Measurements from ENCODE around the gene SAMD9L. TPM values are rescaled to one million over a fixed set of nuclear protein-coding genes. Genes with fewer than 3 reads are reported as not detected.

Gene SAMD9L
- total RNA-seq, 1 experiment from 2014 or later: 0.49 TPM

DNA sequence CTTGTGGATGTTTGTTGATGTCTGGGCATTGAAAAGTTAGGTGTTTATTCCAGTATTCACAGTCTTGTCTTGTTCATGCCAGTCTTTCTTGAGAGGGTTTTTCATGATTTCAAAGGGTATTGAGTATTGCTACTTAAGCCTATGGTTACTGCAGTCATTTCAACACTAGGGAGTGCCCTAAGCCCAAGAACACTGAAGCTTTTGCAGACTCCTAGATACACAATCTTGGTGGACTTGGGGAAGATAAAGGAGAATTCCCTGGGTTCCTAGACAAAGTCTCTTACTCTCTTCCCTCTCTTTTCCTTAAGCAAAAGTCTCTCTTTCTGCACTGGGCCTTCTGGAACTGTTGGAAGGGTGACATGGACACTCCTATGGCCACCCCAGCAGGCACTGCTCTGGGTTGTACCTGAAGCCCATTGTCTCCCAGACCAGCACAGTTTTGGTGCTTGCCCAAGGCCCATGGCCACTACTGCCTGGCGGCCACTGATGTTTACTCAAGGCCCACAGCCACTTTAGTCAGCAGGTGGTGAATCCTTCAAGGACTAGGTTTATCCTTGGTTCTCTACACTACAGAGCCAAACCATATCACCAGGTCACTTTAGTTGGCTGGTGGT, 55.3 kb downstream of the SAMD9L start:
- no peaks in the 10 kb centered on the region for H3K4me1 ChIP-seq (ENCODE audit: insufficient read depth, low read length, poor library complexity, severe bottlenecking)
- H3K27me3 ChIP-seq (replicated peaks; ENCODE audit: insufficient read depth, low read depth, low read length, poor library complexity): peaks cover 25% of the 10 kb centered on the region
- intact Hi-C loops (cut with micrococcal nuclease; ENCODE audit: unreplicated experiment): loop anchor here (2.0 kb wide), 1 partner anchor 136 kb away; no protein-coding TSS in a partner anchor
- CTCF ChIA-PET: no interaction called here
- no peak overlapping the region for H3K4me3 ChIP-seq (ENCODE audit: low read depth, low read length, poor library complexity, severe bottlenecking)
- POLR2A ChIA-PET (ENCODE audit: low non-redundant PET): no interaction called here
- BruUV-seq (replicated peaks): no TSS peak
- TF ChIP-seq, protein P1, sequence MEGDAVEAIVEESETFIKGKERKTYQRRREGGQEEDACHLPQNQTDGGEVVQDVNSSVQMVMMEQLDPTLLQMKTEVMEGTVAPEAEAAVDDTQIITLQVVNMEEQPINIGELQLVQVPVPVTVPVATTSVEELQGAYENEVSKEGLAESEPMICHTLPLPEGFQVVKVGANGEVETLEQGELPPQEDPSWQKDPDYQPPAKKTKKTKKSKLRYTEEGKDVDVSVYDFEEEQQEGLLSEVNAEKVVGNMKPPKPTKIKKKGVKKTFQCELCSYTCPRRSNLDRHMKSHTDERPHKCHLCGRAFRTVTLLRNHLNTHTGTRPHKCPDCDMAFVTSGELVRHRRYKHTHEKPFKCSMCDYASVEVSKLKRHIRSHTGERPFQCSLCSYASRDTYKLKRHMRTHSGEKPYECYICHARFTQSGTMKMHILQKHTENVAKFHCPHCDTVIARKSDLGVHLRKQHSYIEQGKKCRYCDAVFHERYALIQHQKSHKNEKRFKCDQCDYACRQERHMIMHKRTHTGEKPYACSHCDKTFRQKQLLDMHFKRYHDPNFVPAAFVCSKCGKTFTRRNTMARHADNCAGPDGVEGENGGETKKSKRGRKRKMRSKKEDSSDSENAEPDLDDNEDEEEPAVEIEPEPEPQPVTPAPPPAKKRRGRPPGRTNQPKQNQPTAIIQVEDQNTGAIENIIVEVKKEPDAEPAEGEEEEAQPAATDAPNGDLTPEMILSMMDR (conservative IDR thresholded peaks at IDR 0.05; ENCODE audit: low read depth, low read length): peak; percentile 47
- no peak for TF ChIP-seq EZH2 (IDR thresholded peaks at IDR 0.05; ENCODE audit: borderline replicate concordance, low read depth, low read length, poor library complexity, severe bottlenecking)
- peak; percentile 41 for DNase-seq (ENCODE audit: low spot score)
- no peaks in the 10 kb centered on the region for H3K36me3 ChIP-seq (ENCODE audit: insufficient read depth, low read length, poor library complexity, severe bottlenecking)
- H3K9me3 ChIP-seq (ENCODE audit: low read depth, low read length, poor library complexity, severe bottlenecking): peaks cover 3% of the 10 kb centered on the region
- H3K27ac ChIP-seq (ENCODE audit: low read depth, low read length, poor library complexity, severe bottlenecking): no peak overlapping the region

Other genes with a start within 250 kb of the SAMD9L start
- gene SAMD9, start 30.4 kb downstream of the SAMD9L start, total RNA-seq (2021): 1.7 and 1.9 TPM in 2 replicates
- not detected in 2 replicates for gene HEPACAM2, start 78.1 kb upstream of the SAMD9L start, total RNA-seq (2021)
- 18.1 and 19.0 TPM in 2 replicates for gene VPS50, start 84.0 kb upstream of the SAMD9L start, total RNA-seq (2021)

Data from A673 (cell line).